Colonic mucosa (tissue), 4 donors: ENCODE measurements around the gene DDX6. TPM values are rescaled to one million over a fixed set of nuclear protein-coding genes. Genes with fewer than 3 reads are reported as not detected.
"Not testable (repeated sequence)": the region's sequence is repeated elsewhere in the genome, so short reads cannot be mapped to it uniquely, and the experiment has no call there.

Source experiments
- DNase-seq: peaks from one replicate; pipeline ENCODE4 v3.0.0-alpha.2; 2020
- H3K27ac ChIP-seq: fragments of 200-600 bp; one replicate; pipeline ENCODE4 v1.8.0; 2021
- H3K27me3 ChIP-seq: fragments of 200-600 bp; one replicate; pipeline ENCODE4 v1.8.0; 2021
- H3K36me3 ChIP-seq: fragments of 200-600 bp; one replicate; pipeline ENCODE4 v1.8.0; 2021
- H3K4me1 ChIP-seq: fragments of 200-600 bp; one replicate; pipeline ENCODE4 v1.8.0; 2021; ENCODE audit warnings: mild to moderate bottlenecking
- H3K4me3 ChIP-seq: fragments of 200-600 bp; one replicate; pipeline ENCODE4 v1.8.0; 2021
- H3K9ac ChIP-seq, 2 donors: one replicate each; pipeline ENCODE4 v1.7.0; 2013; ENCODE audit warnings: control low read depth in 2 of 2, low read depth in 2 of 2, low read length in 2 of 2
- H3K9me3 ChIP-seq: fragments of 200-600 bp; one replicate; pipeline ENCODE4 v1.8.0; 2021
- intact Hi-C: fragments of 100-400 bp; cut with DNase I; formaldehyde crosslinking; loops from one replicate; pipeline ENCODE4 v1.14.1; 2022
- total RNA-seq, 2 donors: library from RNA; stranded (reverse); fragmentation: NEBNext Ultra II Directional in 1 of 2; extraction: Animal tissue kit (Norgen Biotek cat#: 25700) in 1 of 2; gene quantifications; one replicate each; pipeline ENCODE4 v1.2.1, GENCODE V29; 2021
- TF ChIP-seq, protein P1 (sequence below): fragments of 200-600 bp; IDR thresholded peaks from one replicate; pipeline ENCODE4 v1.8.0; 2022; ENCODE audit warnings: antibody characterized with exemption, mild to moderate bottlenecking
- donor health status: healthy.
- donor health status: DM: no; HTN: no; CAD: no.
- donor health status: DM: no; HTN: no; CAD: no.

The DDX6 gene
- total RNA-seq, 2 donors from 2014 or later = 79.0 to 108 TPM

DNA sequence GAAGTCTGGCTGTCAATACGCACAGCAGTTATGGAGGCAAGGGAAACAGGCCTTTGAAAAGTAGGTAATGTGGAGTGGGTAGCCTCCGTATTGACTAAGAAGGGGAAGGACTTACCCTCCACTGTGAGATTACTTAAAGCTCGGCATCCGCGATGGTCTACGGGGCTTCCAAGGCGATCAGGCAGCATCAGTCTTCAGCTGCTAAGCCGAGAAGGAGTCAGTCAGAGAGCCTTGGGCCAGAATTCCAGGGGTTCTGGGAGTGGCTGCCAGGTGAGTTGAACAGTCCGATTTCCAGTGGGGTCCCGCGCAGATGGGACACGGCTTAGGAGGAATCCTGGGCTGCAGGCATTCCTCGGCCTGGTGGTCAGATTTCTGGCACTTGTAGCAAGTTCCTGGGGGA lies 70.9 kb downstream of the DDX6 start:
- DNase-seq, H3K9ac ChIP-seq, H3K9me3 ChIP-seq, H3K4me1 ChIP-seq, H3K4me3 ChIP-seq, H3K27ac ChIP-seq, H3K27me3 ChIP-seq, H3K36me3 ChIP-seq, intact Hi-C loops: not testable (repeated sequence)

DNA sequence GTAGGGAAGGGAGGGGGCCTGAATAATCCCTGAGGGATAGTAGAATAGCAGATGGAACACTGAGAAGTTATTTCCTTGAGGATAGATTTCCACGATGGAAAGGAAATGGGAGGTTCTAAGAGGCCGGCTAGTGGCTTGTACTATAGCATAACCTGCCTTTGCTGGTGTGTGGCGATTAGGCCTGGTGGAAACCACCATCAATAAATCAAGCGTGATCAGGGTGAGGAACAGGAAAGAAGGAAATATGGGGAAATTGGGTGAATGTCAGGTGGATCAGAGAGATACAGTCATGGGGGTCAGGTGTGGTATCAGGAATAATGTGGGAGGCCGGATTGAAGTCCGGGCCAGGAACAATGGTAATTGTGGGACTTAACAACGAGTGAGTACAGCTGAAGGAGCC lies 72.4 kb downstream of the DDX6 start:
- H3K4me1 ChIP-seq, intact Hi-C loops, H3K27ac ChIP-seq, H3K27me3 ChIP-seq, H3K9me3 ChIP-seq, H3K9ac ChIP-seq, H3K36me3 ChIP-seq, DNase-seq, H3K4me3 ChIP-seq: not testable (repeated sequence)

DNA sequence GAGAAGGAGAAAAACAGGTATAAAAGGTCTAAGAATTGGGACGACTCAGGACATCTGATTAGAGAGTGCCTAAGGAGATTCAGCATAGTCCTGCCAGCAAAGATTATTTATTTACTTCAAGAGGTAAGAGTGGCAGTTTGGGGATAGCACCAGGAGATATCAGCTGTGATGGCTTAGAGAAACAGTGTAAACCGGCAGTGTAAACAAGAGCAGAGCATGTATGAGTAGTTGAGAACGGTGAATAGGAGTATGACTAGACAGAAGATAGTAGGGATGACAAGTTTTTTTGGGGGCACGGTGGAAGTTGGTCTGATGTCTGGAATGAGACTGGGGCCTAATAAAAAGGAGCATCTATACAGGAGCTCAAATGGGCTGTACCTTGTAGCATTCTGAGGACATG lies 73.2 kb downstream of the DDX6 start:
- intact Hi-C loops, H3K9me3 ChIP-seq, H3K4me1 ChIP-seq, H3K36me3 ChIP-seq, DNase-seq, H3K4me3 ChIP-seq, H3K9ac ChIP-seq, H3K27ac ChIP-seq, H3K27me3 ChIP-seq: not testable (repeated sequence)

DNA sequence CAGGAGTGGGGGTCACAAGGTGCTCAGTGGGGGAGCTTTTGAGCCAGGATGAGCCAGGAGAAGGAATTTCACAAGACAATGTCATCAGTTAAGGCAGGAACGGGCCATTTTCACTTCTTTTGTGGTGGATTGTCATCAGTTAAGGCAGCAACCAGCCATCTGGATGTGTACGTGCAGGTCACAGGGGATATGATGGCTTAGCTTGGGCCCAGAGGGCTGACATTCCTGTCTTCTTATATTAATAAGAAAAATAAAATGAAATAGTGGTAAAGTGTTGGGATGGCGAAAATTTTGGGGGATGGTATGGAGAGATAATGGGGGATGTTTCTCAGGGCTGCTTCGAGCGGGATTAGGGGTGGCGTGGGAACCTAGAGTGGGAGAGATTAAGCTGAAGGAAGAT lies 73.7 kb downstream of the DDX6 start:
- H3K27ac ChIP-seq, H3K4me1 ChIP-seq, H3K36me3 ChIP-seq, intact Hi-C loops, H3K9ac ChIP-seq, H3K27me3 ChIP-seq, DNase-seq, H3K4me3 ChIP-seq, H3K9me3 ChIP-seq: not testable (repeated sequence)

DNA sequence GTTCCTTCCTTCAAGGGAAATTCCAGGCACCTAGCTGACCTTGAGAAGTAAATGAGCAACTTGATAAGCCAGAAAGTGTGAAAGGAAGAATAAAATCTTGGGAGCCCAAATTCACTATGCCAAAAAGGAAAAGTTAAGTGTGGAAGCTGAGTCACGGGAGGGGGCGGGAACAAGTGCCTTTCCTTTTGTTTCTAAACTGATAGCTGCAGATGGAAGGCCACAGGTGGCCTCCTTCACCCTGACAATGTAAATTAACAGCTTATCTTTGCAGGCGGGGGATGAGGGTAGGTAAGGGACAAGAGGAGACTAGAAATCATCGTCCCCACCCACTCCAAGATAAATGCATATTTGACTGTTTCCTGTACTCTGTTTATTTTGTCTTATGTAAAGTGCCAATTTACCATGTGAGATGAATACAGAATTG lies 75.1 kb downstream of the DDX6 start:
- intact Hi-C loops = no loop called here
- Histone ChIP-seq H3K4me1 (no peaks in the 10 kb centered on the region), H3K9me3 (no peaks in the 10 kb centered on the region), H3K9ac (no peak overlapping the region), H3K4me3 (no peak overlapping the region), H3K27me3 (no peaks in the 10 kb centered on the region), H3K27ac (no peak overlapping the region), H3K36me3 (no peaks in the 10 kb centered on the region)
- TF ChIP-seq, protein P1, sequence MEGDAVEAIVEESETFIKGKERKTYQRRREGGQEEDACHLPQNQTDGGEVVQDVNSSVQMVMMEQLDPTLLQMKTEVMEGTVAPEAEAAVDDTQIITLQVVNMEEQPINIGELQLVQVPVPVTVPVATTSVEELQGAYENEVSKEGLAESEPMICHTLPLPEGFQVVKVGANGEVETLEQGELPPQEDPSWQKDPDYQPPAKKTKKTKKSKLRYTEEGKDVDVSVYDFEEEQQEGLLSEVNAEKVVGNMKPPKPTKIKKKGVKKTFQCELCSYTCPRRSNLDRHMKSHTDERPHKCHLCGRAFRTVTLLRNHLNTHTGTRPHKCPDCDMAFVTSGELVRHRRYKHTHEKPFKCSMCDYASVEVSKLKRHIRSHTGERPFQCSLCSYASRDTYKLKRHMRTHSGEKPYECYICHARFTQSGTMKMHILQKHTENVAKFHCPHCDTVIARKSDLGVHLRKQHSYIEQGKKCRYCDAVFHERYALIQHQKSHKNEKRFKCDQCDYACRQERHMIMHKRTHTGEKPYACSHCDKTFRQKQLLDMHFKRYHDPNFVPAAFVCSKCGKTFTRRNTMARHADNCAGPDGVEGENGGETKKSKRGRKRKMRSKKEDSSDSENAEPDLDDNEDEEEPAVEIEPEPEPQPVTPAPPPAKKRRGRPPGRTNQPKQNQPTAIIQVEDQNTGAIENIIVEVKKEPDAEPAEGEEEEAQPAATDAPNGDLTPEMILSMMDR = no peak
- DNase-seq = no peak

DNA sequence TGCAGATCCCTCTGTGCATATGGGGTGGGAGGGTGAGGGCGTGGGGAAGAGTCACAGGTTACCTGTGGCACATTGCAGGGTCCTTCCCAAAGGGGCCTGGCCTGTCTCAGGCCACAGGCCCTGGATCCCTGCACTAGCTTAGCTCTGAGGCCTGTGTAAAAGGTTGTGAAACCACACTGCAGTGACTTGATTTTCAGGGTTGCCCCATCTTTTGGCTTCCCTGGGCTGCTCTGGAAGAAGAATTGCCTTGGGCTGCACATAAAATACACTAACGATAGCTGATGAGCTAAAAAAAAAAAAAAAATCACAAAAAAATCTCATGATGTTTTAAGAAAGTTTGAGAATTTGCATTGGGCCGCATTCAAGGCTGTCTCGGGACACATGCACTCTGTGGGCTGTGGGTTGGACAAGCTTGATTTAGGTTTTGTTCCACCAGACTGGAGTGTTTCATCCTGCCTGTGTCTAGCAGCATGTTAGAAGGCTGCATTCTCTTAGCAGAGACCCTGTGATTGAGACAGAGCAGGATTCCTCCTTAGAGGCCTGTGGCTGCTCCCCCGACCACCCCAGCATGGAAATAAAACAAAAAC lies 75.6 kb downstream of the DDX6 start:
- H3K9ac ChIP-seq = no peak overlapping the region
- no peak for DNase-seq
- H3K4me3 ChIP-seq = no peak overlapping the region
- intact Hi-C loops = no loop called here
- H3K27ac ChIP-seq = no peak overlapping the region
- no peaks in the 10 kb centered on the region for H3K9me3 ChIP-seq
- TF ChIP-seq, protein P1 = no peak
- H3K4me1 ChIP-seq = no peaks in the 10 kb centered on the region
- H3K27me3 ChIP-seq = no peaks in the 10 kb centered on the region
- no peaks in the 10 kb centered on the region for H3K36me3 ChIP-seq

DNA sequence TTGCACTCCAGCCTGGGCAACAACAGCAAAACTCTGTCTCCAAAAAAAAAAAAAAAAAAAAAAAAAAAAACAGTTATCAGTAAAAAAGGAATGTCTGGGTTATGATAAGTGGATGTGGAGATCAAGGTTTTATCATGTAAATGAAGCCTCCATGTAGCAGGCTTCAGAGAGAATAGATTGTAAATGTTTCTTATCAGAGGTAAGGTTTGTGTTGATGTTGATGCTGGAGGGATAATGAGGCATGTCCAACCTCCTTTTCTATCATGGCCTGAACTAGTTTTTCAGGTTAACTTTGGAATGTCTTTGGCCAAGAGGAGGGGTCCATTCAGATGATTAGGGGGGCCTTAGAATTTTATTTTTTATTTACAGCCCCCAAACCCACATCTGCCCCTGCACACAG lies 76.1 kb downstream of the DDX6 start:
- Histone ChIP-seq H3K9ac (no peak overlapping the region), H3K36me3 (no peaks in the 10 kb centered on the region), H3K27me3 (no peaks in the 10 kb centered on the region), H3K4me1 (no peaks in the 10 kb centered on the region), H3K27ac (no peak overlapping the region), H3K9me3 (no peaks in the 10 kb centered on the region), H3K4me3 (no peak overlapping the region)
- TF ChIP-seq, protein P1 = no peak
- DNase-seq = no peak
- intact Hi-C loops = no loop called here

DNA sequence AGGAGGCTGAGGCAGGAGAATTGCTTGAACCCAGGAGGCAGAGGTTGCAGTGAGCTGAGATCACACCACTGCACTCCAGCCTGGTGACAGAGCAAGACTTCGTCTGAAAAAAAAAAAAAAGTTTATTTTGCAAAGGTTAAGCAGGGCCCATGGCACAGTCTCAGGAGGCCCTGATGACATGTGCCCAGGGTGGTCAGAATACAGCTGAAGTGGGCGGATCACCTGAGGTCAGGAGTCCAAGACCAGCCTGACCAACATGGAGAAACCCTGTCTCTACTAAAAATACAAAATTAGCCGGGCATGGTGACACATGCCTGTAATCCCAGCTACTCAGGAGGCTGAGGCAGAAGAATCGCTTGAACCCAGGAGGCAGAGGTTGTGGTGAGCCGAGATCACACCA lies 76.5 kb downstream of the DDX6 start:
- H3K36me3 ChIP-seq, H3K9ac ChIP-seq, intact Hi-C loops, H3K4me1 ChIP-seq, H3K9me3 ChIP-seq, DNase-seq, H3K27ac ChIP-seq, H3K4me3 ChIP-seq, H3K27me3 ChIP-seq: not testable (repeated sequence)
